Measurements from ENCODE around the gene ARID2.

The ARID2 gene

DNA sequence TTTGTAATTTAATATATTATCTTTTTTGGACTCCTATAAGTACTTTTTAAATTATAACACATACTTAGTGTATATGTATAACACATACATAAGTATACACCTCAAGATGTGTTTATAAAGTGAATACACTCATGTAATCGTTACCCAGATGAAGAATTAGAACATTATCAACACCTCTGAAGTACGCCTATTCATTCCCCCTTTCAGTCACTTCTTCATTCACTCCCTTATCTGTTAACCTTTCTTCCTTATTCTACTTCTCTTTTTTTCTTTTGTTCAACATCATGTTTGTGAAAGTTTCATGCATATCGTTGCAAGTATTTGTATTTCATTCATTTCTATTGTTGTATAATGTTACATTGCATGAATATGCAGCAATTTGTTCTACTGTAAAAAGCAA is 98.5 kb downstream of the ARID2 start:
- Histone ChIP-seq H3K9me3 (ENCODE audit: control insufficient read depth, insufficient read depth, low read length) (peaks cover 3% of the 10 kb centered on the region; the same call in 1 of the 2 replicates), H3K36me3 (ENCODE audit: insufficient read depth, low read length) (no peaks in the 10 kb centered on the region), H3K4me1 (ENCODE audit: insufficient read depth, low read length) (no peaks in the 10 kb centered on the region), H3K9ac (ENCODE audit: low read depth, low read length) (no peak overlapping the region)

DNA sequence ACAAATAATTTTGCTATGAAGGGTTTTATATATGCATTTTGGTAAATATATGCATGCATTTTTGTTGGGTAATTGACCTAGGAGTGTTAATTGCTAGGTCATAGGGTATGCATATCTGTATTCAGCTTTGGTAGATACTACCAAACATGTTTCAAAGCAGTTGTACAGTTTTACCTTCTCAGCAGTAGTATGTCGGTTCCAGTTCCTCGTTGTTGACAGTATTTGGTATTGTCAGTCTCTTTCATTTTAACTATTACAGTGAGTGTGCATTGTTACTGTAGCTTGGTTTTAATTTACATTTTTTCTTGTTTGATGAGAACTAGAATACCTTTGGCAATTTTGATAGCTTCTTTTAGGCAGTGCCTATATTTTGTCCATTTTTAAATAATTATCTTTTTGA is 98.9 kb downstream of the ARID2 start:
- H3K9ac ChIP-seq (ENCODE audit: low read depth, low read length): no peak overlapping the region
- no peaks in the 10 kb centered on the region for H3K4me1 ChIP-seq (ENCODE audit: insufficient read depth, low read length)
- H3K36me3 ChIP-seq (ENCODE audit: insufficient read depth, low read length): no peaks in the 10 kb centered on the region
- peaks cover 3% of the 10 kb centered on the region; the same call in 1 of the 2 replicates for H3K9me3 ChIP-seq (ENCODE audit: control insufficient read depth, insufficient read depth, low read length)

DNA sequence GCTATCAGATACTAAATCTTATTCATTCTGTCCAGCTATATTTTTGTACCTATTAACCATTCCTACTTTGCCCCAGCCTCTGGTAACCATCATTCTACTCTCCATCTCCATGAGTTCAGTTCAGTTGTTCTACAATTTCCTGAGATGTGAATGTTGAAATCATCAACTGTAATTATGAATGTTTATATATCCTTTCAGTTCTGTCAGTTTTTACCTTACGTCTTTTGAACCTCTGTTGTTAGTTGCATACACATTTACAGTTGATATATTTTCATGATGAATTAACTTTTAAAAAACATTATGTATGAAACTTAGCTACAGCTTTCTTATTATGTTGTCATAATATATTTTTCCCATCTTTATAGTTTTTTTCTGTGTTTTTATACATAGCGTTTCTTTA is 102.1 kb downstream of the ARID2 start:
- Histone ChIP-seq H3K4me1 (ENCODE audit: insufficient read depth, low read length) (no peaks in the 10 kb centered on the region), H3K9ac (ENCODE audit: low read depth, low read length) (no peak overlapping the region), H3K36me3 (ENCODE audit: insufficient read depth, low read length) (no peaks in the 10 kb centered on the region), H3K9me3 (ENCODE audit: control insufficient read depth, insufficient read depth, low read length) (peaks cover 3% of the 10 kb centered on the region; the same call in 1 of the 2 replicates)

- Histone ChIP-seq H3K9ac (ENCODE audit: low read depth, low read length) (no peak overlapping the region), H3K4me1 (ENCODE audit: insufficient read depth, low read length) (no peaks in the 10 kb centered on the region), H3K9me3 (ENCODE audit: control insufficient read depth, insufficient read depth, low read length) (peaks cover 3% of the 10 kb centered on the region; the same call in 1 of the 2 replicates), H3K36me3 (ENCODE audit: insufficient read depth, low read length) (peaks cover 3% of the 10 kb centered on the region; the same call in 1 of the 2 replicates)
Observed at GRCh38 chr12:45833401-45833800, 103.9 kb downstream of the ARID2 start.

- Histone ChIP-seq H3K9ac (ENCODE audit: low read depth, low read length) (no peak overlapping the region), H3K4me1 (ENCODE audit: insufficient read depth, low read length) (no peaks in the 10 kb centered on the region), H3K36me3 (ENCODE audit: insufficient read depth, low read length) (peaks cover 3% of the 10 kb centered on the region; the same call in 1 of the 2 replicates), H3K9me3 (ENCODE audit: control insufficient read depth, insufficient read depth, low read length) (peaks cover 3% of the 10 kb centered on the region; the same call in 1 of the 2 replicates)
Observed at GRCh38 chr12:45834809-45835208, 105.3 kb downstream of the ARID2 start.

DNA sequence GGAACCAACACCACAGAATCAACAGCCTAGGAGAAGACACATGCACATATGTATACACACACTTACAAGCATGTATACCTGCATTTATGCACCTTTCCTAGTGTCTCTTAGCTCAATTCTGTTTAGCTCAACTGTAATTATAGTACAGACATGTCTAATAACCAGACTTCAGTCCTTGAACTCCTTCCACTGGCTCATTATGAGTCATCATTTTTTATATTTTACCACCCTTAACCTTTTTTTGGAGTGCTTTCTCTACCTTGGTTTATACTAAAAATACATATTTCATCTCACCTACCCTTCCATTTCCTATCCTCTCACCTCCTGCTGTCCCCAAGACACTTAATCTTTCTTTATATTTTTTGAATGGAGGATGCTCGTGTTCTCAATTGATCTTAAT is 110.4 kb downstream of the ARID2 start:
- peaks cover 3% of the 10 kb centered on the region; the same call in 1 of the 2 replicates for H3K36me3 ChIP-seq (ENCODE audit: insufficient read depth, low read length)
- no peaks in the 10 kb centered on the region for H3K4me1 ChIP-seq (ENCODE audit: insufficient read depth, low read length)
- H3K9me3 ChIP-seq (ENCODE audit: control insufficient read depth, insufficient read depth, low read length): no peaks in the 10 kb centered on the region
- no peak overlapping the region for H3K9ac ChIP-seq (ENCODE audit: low read depth, low read length)

GRCh38 chr12:45849289-45849688 is 119.8 kb downstream of the ARID2 start:
- Histone ChIP-seq H3K9me3 (ENCODE audit: control insufficient read depth, insufficient read depth, low read length) (no peaks in the 10 kb centered on the region), H3K36me3 (ENCODE audit: insufficient read depth, low read length) (peaks cover 5% of the 10 kb centered on the region; the same call in 1 of the 2 replicates), H3K9ac (ENCODE audit: low read depth, low read length) (no peak overlapping the region), H3K4me1 (ENCODE audit: insufficient read depth, low read length) (no peaks in the 10 kb centered on the region)

DNA sequence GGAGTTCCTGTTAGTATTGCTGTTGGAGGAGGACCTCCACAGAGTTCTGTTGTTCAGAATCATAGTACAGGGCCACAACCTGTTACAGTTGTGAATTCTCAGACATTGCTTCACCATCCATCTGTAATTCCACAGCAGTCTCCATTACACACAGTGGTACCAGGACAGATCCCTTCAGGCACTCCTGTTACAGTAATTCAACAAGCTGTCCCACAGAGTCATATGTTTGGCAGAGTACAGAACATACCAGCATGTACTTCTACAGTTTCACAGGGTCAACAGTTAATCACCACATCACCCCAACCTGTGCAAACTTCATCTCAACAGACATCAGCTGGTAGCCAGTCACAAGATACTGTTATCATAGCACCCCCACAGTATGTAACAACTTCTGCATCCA is 120.8 kb downstream of the ARID2 start:
- Histone ChIP-seq H3K4me1 (ENCODE audit: insufficient read depth, low read length) (no peaks in the 10 kb centered on the region), H3K9me3 (ENCODE audit: control insufficient read depth, insufficient read depth, low read length) (no peaks in the 10 kb centered on the region), H3K9ac (ENCODE audit: low read depth, low read length) (no peak overlapping the region), H3K36me3 (ENCODE audit: insufficient read depth, low read length) (peaks cover 5% of the 10 kb centered on the region; the same call in 1 of the 2 replicates)

DNA sequence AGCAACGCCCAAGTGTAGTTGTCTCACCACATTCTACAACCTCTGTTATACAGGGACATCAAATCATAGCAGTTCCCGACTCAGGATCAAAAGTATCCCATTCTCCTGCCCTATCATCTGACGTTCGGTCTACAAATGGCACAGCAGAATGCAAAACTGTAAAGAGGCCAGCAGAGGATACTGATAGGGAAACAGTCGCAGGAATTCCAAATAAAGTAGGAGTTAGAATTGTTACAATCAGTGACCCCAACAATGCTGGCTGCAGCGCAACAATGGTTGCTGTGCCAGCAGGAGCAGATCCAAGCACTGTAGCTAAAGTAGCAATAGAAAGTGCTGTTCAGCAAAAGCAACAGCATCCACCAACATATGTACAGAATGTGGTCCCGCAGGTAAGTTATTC is 123.0 kb downstream of the ARID2 start:
- peaks cover 9% of the 10 kb centered on the region; the same call in 1 of the 2 replicates for H3K36me3 ChIP-seq (ENCODE audit: insufficient read depth, low read length)
- no peak overlapping the region for H3K9ac ChIP-seq (ENCODE audit: low read depth, low read length)
- no peaks in the 10 kb centered on the region for H3K4me1 ChIP-seq (ENCODE audit: insufficient read depth, low read length)
- no peaks in the 10 kb centered on the region for H3K9me3 ChIP-seq (ENCODE audit: control insufficient read depth, insufficient read depth, low read length)

DNA sequence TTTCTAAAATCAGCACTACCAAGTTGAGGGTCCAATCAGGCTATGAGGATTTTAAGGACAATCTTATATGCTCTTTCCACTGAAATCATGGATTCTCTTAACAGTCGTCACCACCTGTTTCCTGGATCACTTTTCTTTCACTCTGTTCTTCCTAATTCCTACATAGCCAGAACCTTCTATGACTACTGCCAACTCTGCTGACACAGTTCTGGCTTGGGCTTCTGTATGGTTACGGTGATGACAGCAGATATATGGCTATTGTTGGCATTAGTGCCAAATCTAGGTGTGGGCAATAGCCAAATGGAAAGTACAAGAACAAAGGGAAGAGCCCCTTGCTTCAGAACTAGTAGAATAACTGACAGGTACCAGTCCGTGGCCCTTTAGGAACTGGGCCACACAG is 124.0 kb downstream of the ARID2 start:
- Histone ChIP-seq H3K4me1 (ENCODE audit: insufficient read depth, low read length) (no peaks in the 10 kb centered on the region), H3K9ac (ENCODE audit: low read depth, low read length) (no peak overlapping the region), H3K36me3 (ENCODE audit: insufficient read depth, low read length) (peaks cover 9% of the 10 kb centered on the region; the same call in 1 of the 2 replicates), H3K9me3 (ENCODE audit: control insufficient read depth, insufficient read depth, low read length) (no peaks in the 10 kb centered on the region)

- no peak overlapping the region for H3K9ac ChIP-seq (ENCODE audit: low read depth, low read length)
- H3K36me3 ChIP-seq (ENCODE audit: insufficient read depth, low read length): no peaks in the 10 kb centered on the region
- H3K4me1 ChIP-seq (ENCODE audit: insufficient read depth, low read length): no peaks in the 10 kb centered on the region
- H3K9me3 ChIP-seq (ENCODE audit: control insufficient read depth, insufficient read depth, low read length): no peaks in the 10 kb centered on the region
Observed at GRCh38 chr12:45863332-45863731, 133.8 kb downstream of the ARID2 start.

DNA sequence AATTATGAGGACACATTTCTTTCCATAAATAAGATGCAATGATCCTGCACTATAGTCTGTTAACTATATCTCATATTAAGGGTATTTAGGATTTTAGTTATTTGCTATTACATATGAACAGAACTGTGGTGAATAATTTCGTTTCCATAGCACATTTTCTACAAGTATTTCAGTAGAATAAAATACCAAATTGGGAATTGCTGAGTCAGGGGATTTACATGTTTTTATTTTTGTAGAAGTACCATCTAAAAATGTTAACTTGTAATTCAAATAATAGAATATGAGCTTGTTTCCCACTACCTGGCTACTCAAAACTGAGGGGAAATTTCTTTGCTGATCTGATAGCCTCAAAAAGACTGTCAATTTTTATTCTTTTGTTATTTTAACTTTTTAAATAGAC is 136.8 kb downstream of the ARID2 start:
- no peaks in the 10 kb centered on the region for H3K36me3 ChIP-seq (ENCODE audit: insufficient read depth, low read length)
- H3K4me1 ChIP-seq (ENCODE audit: insufficient read depth, low read length): no peaks in the 10 kb centered on the region
- no peak overlapping the region for H3K9ac ChIP-seq (ENCODE audit: low read depth, low read length)
- no peaks in the 10 kb centered on the region for H3K9me3 ChIP-seq (ENCODE audit: control insufficient read depth, insufficient read depth, low read length)

- Histone ChIP-seq H3K9ac (ENCODE audit: low read depth, low read length) (no peak overlapping the region), H3K4me1 (ENCODE audit: insufficient read depth, low read length) (no peaks in the 10 kb centered on the region), H3K36me3 (ENCODE audit: insufficient read depth, low read length) (no peaks in the 10 kb centered on the region), H3K9me3 (ENCODE audit: control insufficient read depth, insufficient read depth, low read length) (no peaks in the 10 kb centered on the region)
Observed at GRCh38 chr12:45872446-45872845, 142.9 kb downstream of the ARID2 start.

DNA sequence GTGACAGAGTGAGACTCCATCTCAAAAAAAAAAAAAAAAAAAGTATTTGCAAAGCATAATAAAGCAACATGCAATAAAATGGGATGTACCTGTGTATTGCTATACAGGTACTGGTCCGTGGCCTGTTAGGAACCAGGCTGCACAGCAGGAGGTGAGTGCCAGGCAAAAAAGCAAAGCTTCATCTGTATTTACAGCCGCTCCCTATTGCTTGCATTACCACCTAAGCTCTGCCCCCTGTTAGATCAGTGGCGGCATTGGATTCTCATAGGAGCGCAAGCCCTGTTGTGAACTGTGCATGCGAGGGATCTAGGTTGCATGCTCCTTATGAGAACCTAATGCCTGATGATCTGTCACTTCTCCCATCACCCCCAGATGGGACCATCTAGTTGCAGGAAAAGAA is 147.6 kb downstream of the ARID2 start:
- Histone ChIP-seq H3K4me1 (ENCODE audit: insufficient read depth, low read length) (no peaks in the 10 kb centered on the region), H3K9ac (ENCODE audit: low read depth, low read length) (no peak overlapping the region), H3K36me3 (ENCODE audit: insufficient read depth, low read length) (no peaks in the 10 kb centered on the region), H3K9me3 (ENCODE audit: control insufficient read depth, insufficient read depth, low read length) (no peaks in the 10 kb centered on the region)

- Histone ChIP-seq H3K9me3 (ENCODE audit: control insufficient read depth, insufficient read depth, low read length) (no peaks in the 10 kb centered on the region), H3K36me3 (ENCODE audit: insufficient read depth, low read length) (no peaks in the 10 kb centered on the region), H3K9ac (ENCODE audit: low read depth, low read length) (no peak overlapping the region)
Observed at GRCh38 chr12:45878630-45879255, 149.2 kb downstream of the ARID2 start.

More at GRCh38 chr12:45878630-45879255, 149.2 kb downstream of the ARID2 start:
- H3K4me1 ChIP-seq (ENCODE audit: insufficient read depth, low read length): peaks cover 7% of the 10 kb centered on the region; the same call in 1 of the 2 replicates
